D341Med (cell line): ENCODE measurements around the gene STARD13.

Experiments used
- DNase-seq: peaks from one replicate; pipeline ENCODE4 v3.0.0; 2012; ENCODE audit warnings: low spot score

Gene STARD13

GRCh38 chr13:33090755-33091414 is 194.7 kb downstream of the STARD13 start:
- DNase-seq, result no peak

DNA sequence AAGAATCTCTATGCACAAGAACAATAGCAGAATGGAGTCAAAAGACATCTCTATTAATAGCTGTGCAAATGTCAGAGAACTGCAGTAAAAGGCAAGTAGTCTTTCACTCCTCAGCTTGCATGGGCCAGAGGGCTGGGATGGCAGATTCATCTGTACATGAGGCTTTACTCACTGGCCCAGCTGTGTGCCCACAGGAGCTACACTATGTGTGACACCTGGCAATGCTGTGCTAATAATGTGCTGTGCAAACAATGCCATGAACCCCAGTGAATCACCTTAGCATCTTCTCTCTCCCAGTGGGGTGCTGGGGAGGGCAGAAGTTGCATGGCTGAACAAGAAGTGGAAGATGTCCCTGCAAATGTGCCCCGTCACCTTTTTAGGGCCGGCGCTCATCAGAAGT is 196.2 kb downstream of the STARD13 start:
- DNase-seq, result no peak

GRCh38 chr13:33087790-33088189 is 197.8 kb downstream of the STARD13 start:
- no peak for DNase-seq

DNA sequence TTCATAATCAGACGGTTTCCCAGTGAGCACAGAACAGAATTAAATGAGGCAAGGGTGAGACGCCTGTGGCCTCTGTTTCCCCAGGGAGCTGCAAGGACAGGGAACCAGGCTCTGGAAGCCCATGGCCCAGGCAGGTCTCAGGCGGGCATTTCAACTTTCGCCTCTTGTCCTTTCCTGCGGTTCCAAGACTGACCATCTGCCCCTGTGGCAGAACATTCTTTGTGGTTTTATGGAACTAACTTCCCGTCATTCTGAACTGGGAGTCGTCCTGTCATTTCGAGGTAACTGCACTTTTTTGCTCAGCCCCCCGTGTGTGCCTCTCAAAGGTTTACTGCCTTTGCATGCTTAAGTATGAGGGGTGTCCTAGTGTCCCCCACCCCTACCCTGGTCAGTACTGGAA is 198.5 kb downstream of the STARD13 start:
- DNase-seq, result no peak

DNA sequence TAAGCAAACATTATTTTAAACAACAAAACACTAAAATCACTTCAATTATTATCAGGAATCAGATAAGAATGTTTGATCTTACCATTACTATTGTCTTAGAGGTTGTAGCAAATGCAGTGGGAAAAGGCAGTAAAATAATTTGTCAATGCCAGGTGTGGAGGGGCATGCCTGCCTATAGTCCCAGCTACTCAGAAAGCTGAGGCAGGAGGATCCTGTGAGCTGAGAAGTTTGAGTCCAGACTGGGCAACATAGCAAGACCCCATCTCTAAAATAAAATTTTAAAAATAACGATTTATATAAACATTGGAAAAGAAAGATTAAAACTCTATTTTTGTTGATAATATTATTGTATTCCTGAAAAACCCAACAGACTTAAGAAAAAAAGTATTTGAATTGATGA is 202.5 kb downstream of the STARD13 start:
- no peak for DNase-seq

DNA sequence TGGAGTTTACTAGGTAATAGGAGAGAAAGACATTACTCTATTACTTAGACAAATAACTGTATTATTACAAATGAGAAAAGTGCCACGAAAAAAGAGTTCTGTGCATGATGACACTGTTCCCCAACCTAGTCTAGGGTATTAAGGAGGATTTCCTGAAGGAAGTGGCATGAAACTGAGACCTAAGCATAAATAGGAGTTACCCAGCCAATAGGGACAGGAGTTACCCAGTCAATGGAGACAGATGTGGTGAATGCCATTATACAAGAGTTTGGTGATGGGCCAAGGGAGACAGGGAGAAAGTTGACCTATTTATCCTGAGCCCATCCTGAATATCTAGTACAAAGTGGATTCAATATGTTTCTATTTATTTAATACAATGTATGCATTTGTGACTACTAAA is 203.9 kb downstream of the STARD13 start:
- DNase-seq, result no peak

GRCh38 chr13:33080972-33081590 is 204.5 kb downstream of the STARD13 start:
- DNase-seq, result no peak

DNA sequence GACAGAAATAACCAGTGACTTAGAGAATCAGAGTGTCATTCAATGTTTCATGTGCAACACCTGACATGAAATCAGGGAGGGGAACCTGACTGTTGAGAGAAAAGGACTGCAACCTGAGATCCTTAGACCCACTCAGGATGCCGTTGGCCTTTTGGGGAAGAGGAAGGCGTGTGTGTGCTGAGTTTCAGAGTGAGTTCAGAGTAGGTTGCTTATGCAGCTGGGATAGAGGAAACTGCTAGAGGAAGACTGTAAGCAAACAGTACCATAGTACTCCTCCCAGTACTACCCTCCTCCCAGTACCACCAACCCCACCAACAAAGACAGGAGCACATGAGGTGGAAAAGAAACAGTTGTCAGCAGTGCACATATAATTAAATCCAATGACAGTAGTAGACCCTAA is 205.6 kb downstream of the STARD13 start:
- DNase-seq, result no peak

GRCh38 chr13:33078263-33078662 is 207.3 kb downstream of the STARD13 start:
- DNase-seq, result no peak

DNA sequence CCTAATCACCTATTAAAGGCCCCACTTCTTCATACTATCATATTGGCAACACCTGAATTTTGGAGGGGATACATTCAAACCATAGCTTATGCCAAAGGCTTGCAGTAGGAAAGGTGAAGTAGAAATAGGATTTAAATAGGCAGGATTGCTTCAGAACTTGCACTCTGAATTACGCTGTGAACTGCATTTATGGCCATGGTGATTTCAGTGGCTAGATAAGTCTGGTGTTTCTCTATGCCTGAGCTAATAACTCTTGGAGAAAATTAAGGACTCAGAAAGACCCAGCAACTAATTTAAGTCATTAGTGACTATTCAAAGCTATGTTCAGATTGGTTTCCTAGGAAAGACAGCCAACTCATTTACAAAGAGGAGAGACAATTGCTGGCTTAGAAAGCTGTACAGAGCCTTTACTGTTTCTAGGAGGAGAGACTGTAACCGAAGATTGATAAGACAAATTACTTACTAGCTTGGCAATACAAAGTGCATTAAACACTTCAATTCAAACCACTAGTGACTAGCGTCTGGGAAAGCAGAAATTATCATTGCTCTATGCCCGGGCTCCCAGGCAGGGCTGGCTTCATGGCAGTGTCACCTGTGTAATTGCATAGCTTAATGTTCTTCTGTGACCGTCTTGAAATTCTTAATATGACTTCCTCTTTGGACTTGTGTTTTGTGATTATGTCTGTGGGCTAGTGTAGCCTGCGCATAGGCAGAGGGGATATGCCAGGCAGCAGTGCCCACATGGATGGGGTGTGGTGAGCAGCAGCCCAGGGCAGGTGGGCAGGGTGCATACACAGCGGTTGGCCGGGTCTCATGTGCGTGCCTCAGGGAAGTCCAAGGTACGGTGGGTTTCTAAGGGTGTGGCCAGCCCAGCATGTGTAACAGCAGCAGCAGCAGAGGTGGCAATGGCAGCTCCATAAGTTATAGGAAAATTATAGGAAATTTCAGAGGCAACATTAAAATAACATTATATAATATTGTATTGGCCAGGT is 209.3 kb downstream of the STARD13 start:
- DNase-seq, result no peak

GRCh38 chr13:33073338-33073737 is 212.2 kb downstream of the STARD13 start:
- DNase-seq, result no peak

- no peak for DNase-seq
Measured at GRCh38 chr13:33072759-33073158, 212.8 kb downstream of the STARD13 start.

- no peak for DNase-seq
Measured at GRCh38 chr13:33072282-33072681, 213.3 kb downstream of the STARD13 start.

GRCh38 chr13:33070713-33071112 is 214.8 kb downstream of the STARD13 start:
- no peak for DNase-seq

GRCh38 chr13:33069365-33069764 is 216.2 kb downstream of the STARD13 start:
- no peak for DNase-seq

- DNase-seq, result no peak
Measured at GRCh38 chr13:33066329-33066728, 219.2 kb downstream of the STARD13 start.

DNA sequence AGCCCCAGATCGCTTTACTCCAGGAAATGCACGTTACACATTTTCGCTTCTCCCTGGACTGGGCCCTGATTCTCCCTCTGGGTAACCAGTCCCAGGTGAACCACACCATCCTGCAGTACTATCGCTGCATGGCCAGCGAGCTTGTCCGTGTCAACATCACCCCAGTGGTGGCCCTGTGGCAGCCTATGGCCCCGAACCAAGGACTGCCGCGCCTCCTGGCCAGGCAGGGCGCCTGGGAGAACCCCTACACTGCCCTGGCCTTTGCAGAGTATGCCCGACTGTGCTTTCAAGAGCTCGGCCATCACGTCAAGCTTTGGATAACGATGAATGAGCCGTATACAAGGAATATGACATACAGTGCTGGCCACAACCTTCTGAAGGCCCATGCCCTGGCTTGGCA is 224.7 kb downstream of the STARD13 start:
- DNase-seq, result no peak

DNA sequence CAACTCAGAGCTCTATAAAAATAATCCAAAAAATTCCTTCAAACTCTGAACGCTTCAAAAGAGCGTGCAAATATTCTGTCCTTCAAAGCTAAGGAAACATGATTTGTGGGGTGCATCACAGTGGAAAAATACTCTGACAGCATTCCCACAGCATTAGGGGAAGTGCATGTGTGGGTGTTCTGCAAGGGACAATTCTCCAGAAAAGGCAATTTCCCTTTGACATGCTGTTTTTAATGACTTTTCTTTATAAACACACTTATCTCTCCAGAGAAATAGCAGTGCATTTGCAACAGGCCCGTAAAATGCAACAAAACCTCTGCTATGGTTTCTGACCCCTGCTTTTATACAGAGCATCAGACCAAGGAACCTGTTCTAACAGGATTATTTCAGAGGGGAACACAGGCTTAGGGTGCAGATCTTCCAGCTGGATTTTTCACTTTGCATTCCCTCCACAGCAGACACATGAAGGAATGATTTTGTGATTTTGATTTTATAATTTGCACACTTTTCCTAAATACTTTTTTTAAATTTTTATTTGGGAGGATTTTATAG is 226.7 kb downstream of the STARD13 start:
- DNase-seq, result no peak

- DNase-seq, result peak; percentile 37
Measured at GRCh38 chr13:33057019-33057780, 228.4 kb downstream of the STARD13 start.

GRCh38 chr13:33053397-33054066 is 232.0 kb downstream of the STARD13 start:
- DNase-seq, result no peak
